Activated CD8-positive, alpha-beta memory T cell treated with anti-CD3 and anti-CD28 coated beads, Interleukin-2, amount 10 ng/mL, durations not matched to agents 7 days and 5 days (primary cell): ENCODE results near the gene AKAP13. TPM values are rescaled to one million over a fixed set of nuclear protein-coding genes. Genes with fewer than 3 reads are reported as not detected.
"Not testable (repeated sequence)": the region's sequence is repeated elsewhere in the genome, so short reads cannot be mapped to it uniquely, and the experiment has no call there.

Experiments
- ATAC-seq: fragments of 150-1000 bp; cut with Tn5 transposase; one replicate; pipeline ENCODE4 v1.10.0; 2021; ENCODE audit warnings: moderate library complexity
- CTCF ChIA-PET: fragments of 350-600 bp; sonication (Branson Sonifier 250); formaldehyde crosslinking; loops from one replicate; lab custom pipeline; 2021; ENCODE audit warnings: antibody characterized with exemption; lab: Charles Lee
- DNase-seq: peaks from one replicate; pipeline ENCODE4 v3.0.0-alpha.2; 2020
- H3K27ac Mint-ChIP-seq: one replicate; pipeline ENCODE4 v1.8.0; 2021; ENCODE audit warnings: mild to moderate bottlenecking, mixed read lengths
- H3K27me3 Mint-ChIP-seq: one replicate; pipeline ENCODE4 v1.8.0; 2021; ENCODE audit warnings: mixed read lengths
- H3K36me3 Mint-ChIP-seq: one replicate; pipeline ENCODE4 v1.8.0; 2021; ENCODE audit warnings: mild to moderate bottlenecking, mixed read lengths
- H3K4me1 Mint-ChIP-seq: one replicate; pipeline ENCODE4 v1.8.0; 2021; ENCODE audit warnings: mixed read lengths
- H3K4me3 Mint-ChIP-seq: one replicate; pipeline ENCODE4 v1.8.0; 2021; ENCODE audit warnings: mild to moderate bottlenecking, moderate library complexity, mixed read lengths
- H3K9me3 Mint-ChIP-seq: one replicate; pipeline ENCODE4 v1.8.0; 2022; ENCODE audit warnings: low read depth, mixed read lengths
- total RNA-seq, 2 experiments: library from RNA; stranded (reverse); gene quantifications; one replicate each; pipeline ENCODE4 v1.2.3, GENCODE V29; 2021

The AKAP13 gene
- total RNA-seq, 2 experiments from 2014 or later, result 150 to 172 TPM

DNA sequence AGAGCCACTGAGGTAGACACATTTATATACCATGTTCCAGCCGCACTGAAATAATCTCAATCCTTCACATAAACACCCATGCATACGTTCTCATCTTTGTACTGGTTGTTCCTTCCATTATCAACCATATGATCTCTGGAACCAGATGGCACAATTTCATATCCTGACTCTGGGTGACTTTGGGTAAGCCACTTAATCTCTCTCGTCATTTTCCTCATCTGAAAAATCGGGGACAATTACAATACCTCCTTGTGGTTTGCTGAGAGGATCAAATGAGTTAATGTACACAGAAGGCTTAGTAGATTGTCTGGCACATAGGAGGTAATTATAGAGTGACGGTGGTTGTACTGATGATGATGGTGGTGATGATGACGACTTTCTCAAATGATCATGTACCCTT is 38.2 kb upstream of the AKAP13 start:
- not testable (repeated sequence) for H3K36me3 Mint-ChIP-seq, DNase-seq, H3K27me3 Mint-ChIP-seq, H3K27ac Mint-ChIP-seq, ATAC-seq, H3K4me3 Mint-ChIP-seq, H3K9me3 Mint-ChIP-seq
- H3K4me1 Mint-ChIP-seq, result peaks cover 13% of the 10 kb centered on the region
- CTCF ChIA-PET, result interaction anchor here (0.6 kb wide), 1 partner anchor 227 kb away, joined by 5 read pairs; no protein-coding TSS in a partner anchor

DNA sequence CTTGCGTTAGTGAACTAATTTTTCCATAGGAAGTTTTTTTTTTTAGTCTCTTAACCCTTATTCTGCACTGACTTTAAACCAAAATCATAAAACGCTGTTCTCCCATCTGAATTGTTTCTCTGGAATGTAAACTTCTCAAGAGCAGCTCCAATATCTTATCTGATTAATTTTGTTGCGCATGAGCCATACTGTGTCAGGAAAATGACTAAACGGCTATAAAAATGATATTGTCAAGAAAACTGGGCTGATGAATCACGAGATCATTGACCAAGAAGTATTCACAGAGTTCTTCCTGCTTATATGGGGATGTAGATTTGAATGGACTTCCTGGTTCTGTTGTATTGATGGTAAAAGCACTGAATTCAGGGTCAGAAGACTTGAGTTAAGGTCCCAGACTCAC is 37.0 kb upstream of the AKAP13 start:
- peaks cover 22% of the 10 kb centered on the region for H3K4me1 Mint-ChIP-seq
- ATAC-seq, H3K27me3 Mint-ChIP-seq, H3K27ac Mint-ChIP-seq, H3K9me3 Mint-ChIP-seq, H3K36me3 Mint-ChIP-seq, DNase-seq, H3K4me3 Mint-ChIP-seq, CTCF ChIA-PET: not testable (repeated sequence)

- H3K4me3 Mint-ChIP-seq, H3K36me3 Mint-ChIP-seq, H3K9me3 Mint-ChIP-seq, ATAC-seq, H3K27me3 Mint-ChIP-seq, CTCF ChIA-PET, DNase-seq, H3K27ac Mint-ChIP-seq: not testable (repeated sequence)
- peaks cover 27% of the 10 kb centered on the region for H3K4me1 Mint-ChIP-seq
Measured at GRCh38 chr15:85344241-85344640, 36.2 kb upstream of the AKAP13 start.

DNA sequence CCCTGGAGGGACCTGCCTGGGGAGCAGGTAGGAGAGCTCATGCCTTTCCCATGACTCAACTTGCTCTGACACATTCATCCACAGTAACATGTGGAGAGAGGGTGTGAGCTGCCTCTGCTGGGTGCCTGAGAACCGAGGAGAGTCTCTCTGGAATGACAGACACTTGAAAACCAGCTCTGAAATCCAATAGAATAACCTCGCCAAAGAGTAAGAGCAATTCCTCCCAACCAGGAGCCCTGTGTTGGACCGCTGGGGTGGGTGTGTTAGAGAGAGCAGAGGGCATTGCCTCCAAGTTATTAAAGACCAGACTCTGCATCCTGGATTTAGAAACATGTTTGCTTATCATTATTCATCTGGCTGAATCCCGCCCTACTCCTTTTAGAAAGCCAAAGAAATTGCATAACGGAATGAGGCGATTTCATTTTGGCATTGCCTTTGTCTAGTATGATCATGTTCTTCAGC is 35.7 kb upstream of the AKAP13 start:
- peaks cover 27% of the 10 kb centered on the region for H3K4me1 Mint-ChIP-seq
- ATAC-seq, H3K36me3 Mint-ChIP-seq: not testable (repeated sequence)

GRCh38 chr15:85345196-85345918 is 35.0 kb upstream of the AKAP13 start:
- H3K27me3 Mint-ChIP-seq, H3K36me3 Mint-ChIP-seq, ATAC-seq, H3K9me3 Mint-ChIP-seq, H3K27ac Mint-ChIP-seq, CTCF ChIA-PET, H3K4me3 Mint-ChIP-seq, DNase-seq: not testable (repeated sequence)
- peaks cover 27% of the 10 kb centered on the region for H3K4me1 Mint-ChIP-seq

More for the DNA sequence above, 35.7 kb upstream of the AKAP13 start:
- H3K9me3 Mint-ChIP-seq, H3K4me3 Mint-ChIP-seq, CTCF ChIA-PET, H3K27ac Mint-ChIP-seq, H3K27me3 Mint-ChIP-seq, DNase-seq: not testable (repeated sequence)

DNA sequence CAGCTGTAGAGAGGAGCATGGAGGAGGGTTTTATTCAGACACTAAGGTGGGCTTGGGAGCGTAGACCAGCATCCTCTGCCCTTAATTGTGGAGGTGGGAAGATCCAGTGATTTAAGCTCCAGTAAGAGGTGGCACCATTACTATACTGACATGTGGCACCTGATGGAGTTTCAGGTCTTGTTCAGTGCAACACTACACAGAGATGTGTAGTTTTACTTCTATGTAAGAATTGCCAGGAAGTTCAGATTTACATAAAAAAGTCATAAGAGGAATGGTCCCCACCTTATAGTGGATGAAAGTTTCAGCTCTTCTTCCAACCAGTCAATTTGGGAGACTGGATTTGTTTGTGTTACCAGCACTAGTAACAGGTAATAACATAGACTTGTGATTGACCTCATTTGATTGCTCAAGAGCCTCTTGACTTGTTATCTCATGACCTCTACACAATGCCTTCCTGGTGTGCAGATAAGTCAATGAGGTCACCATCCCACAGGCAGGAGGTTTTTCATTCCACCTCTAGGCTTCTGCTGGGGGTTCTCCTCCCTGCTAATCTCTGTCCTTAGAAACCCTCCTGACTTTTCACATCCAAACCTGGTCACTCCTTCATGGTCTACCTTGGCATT is 33.8 kb upstream of the AKAP13 start:
- H3K4me3 Mint-ChIP-seq, H3K9me3 Mint-ChIP-seq, CTCF ChIA-PET, H3K27ac Mint-ChIP-seq, H3K36me3 Mint-ChIP-seq, DNase-seq, H3K27me3 Mint-ChIP-seq: not testable (repeated sequence)
- ATAC-seq, result peak; percentile 45
- peaks cover 27% of the 10 kb centered on the region for H3K4me1 Mint-ChIP-seq

- H3K36me3 Mint-ChIP-seq, H3K27ac Mint-ChIP-seq, CTCF ChIA-PET, ATAC-seq, DNase-seq, H3K9me3 Mint-ChIP-seq, H3K27me3 Mint-ChIP-seq, H3K4me3 Mint-ChIP-seq: not testable (repeated sequence)
- peaks cover 25% of the 10 kb centered on the region for H3K4me1 Mint-ChIP-seq
Measured at GRCh38 chr15:85347264-85348047, 32.9 kb upstream of the AKAP13 start.

DNA sequence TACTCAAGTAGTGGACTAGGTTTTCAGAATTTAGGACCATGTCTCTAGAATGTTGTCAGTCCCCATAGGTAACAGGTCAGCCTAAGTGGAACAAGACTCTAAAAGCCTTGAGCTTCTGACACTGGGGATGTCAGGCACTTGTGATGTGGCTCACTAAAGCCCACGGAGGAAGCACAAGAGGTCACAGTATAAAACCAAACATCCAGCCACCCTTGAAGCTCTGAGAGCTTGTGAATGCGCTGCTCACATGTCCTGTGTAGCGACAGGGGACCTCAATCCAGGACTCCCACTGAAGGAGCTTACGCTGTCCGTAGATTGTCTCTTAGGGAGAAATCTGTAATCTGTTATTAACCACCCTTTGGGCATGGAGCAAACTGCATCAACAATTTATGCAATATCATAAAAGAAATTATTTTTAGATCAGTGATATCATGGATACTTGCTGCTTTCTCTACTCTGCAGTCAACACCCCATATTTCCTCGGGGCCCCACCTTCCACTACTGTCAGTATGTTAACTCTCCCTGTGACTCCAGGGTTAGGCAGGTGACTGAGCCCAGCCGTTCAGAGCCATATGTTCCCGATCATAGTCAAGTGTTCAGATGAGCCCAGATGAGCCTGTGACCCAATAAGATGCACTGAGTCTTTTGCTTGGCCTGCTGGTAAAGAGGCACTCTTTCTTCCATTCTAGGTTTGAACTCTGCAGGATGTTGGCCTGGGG is 32.2 kb upstream of the AKAP13 start:
- ATAC-seq, result peak; percentile 49
- H3K27ac Mint-ChIP-seq, H3K36me3 Mint-ChIP-seq, DNase-seq, H3K4me3 Mint-ChIP-seq, CTCF ChIA-PET, H3K9me3 Mint-ChIP-seq, H3K27me3 Mint-ChIP-seq: not testable (repeated sequence)
- H3K4me1 Mint-ChIP-seq, result peaks cover 25% of the 10 kb centered on the region

DNA sequence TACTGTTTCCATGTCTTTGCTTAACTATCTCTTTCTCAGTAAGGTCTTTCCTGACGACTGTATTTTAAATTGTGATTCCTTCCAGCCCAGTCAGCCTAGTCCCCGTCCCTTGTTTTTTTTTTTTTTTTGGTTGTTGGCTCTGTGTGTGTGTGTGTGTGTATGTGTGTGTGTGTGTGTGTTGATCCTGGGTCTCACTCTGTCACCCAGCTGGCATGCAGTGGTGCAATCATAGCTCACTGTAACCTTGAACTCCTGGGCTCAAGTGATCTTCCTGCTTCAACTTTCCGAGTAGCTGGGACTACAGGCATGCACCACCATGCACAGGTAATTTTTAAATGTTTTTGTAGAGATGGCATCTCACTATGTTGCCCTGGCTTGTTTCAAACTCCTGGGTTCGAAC is 31.3 kb upstream of the AKAP13 start:
- CTCF ChIA-PET, H3K36me3 Mint-ChIP-seq, DNase-seq, H3K27ac Mint-ChIP-seq, H3K4me3 Mint-ChIP-seq, H3K27me3 Mint-ChIP-seq, ATAC-seq, H3K9me3 Mint-ChIP-seq: not testable (repeated sequence)
- peaks cover 29% of the 10 kb centered on the region for H3K4me1 Mint-ChIP-seq

- DNase-seq, result no peak
- Mint-ChIP-seq H3K27ac (no peak overlapping the region), H3K9me3 (no peaks in the 10 kb centered on the region), H3K4me1 (peaks cover 28% of the 10 kb centered on the region), H3K36me3 (peaks cover 2% of the 10 kb centered on the region), H3K4me3 (no peak overlapping the region), H3K27me3 (no peaks in the 10 kb centered on the region)
- no peak for ATAC-seq
- CTCF ChIA-PET, result no interaction called here
Measured at GRCh38 chr15:85350395-85350794, 30.0 kb upstream of the AKAP13 start.

- H3K27ac Mint-ChIP-seq, CTCF ChIA-PET, H3K27me3 Mint-ChIP-seq: not testable (repeated sequence)
Measured at GRCh38 chr15:85351501-85351900, 28.9 kb upstream of the AKAP13 start.

GRCh38 chr15:85351965-85352364 is 28.4 kb upstream of the AKAP13 start:
- DNase-seq (no peak), ATAC-seq (no peak)
- Mint-ChIP-seq H3K4me1 (peaks cover 22% of the 10 kb centered on the region), H3K27ac (no peak overlapping the region), H3K4me3 (no peak overlapping the region), H3K36me3 (peaks cover 4% of the 10 kb centered on the region), H3K9me3 (no peaks in the 10 kb centered on the region), H3K27me3 (no peaks in the 10 kb centered on the region)
- CTCF ChIA-PET, result no interaction called here

More at GRCh38 chr15:85351501-85351900, 28.9 kb upstream of the AKAP13 start:
- DNase-seq, H3K9me3 Mint-ChIP-seq, H3K4me3 Mint-ChIP-seq, ATAC-seq, H3K36me3 Mint-ChIP-seq: not testable (repeated sequence)
- peaks cover 23% of the 10 kb centered on the region for H3K4me1 Mint-ChIP-seq

DNA sequence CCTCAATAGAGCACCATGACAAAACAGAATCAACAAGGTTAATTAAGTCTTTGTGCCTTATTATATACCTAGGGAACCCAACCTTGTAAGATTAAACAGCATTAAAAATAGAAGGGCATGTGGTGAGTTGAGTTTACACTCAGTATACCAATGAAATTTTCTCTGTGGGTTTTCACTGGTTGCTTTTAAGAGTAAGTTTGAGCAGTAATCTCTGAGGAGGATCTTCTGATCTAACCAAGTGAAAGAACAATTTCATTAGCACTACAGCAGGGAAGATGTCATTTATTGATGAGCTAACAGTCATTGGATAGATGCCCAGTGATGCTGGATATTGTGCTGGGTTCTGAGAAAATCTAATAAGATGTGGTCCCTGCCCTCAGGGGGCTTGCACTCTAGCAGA is 26.9 kb upstream of the AKAP13 start:
- DNase-seq, result no peak
- Mint-ChIP-seq H3K4me3 (no peak overlapping the region), H3K36me3 (peaks cover 4% of the 10 kb centered on the region), H3K27ac (no peak overlapping the region), H3K9me3 (no peaks in the 10 kb centered on the region), H3K4me1 (peaks cover 25% of the 10 kb centered on the region), H3K27me3 (no peaks in the 10 kb centered on the region)
- ATAC-seq, result no peak
- CTCF ChIA-PET, result interaction anchor here (1.2 to 1.4 kb wide), 2 partner anchors 22 to 25 kb away, joined by 4 read pairs; no protein-coding TSS in a partner anchor
